Activated B cell treated with CpG ODN at 0.5 μM for 24 hours (primary cell): ENCODE measurements around the gene L3MBTL4. TPM values are rescaled to one million over a fixed set of nuclear protein-coding genes. Genes with fewer than 3 reads are reported as not detected.

ENCODE experiments used
- ATAC-seq: fragments of 200-7000 bp; cut with Tn5 transposase; one replicate; pipeline ENCODE4 v1.10.0; 2021; ENCODE audit warnings: low read depth, mild to moderate bottlenecking, moderate library complexity
- CTCF ChIA-PET: fragments of 350-600 bp; sonication (Branson Sonifier 250); formaldehyde crosslinking; loops from one replicate; lab custom pipeline; 2021; ENCODE audit warnings: antibody characterized with exemption; lab: Charles Lee
- POLR2A ChIA-PET: fragments of 350-600 bp; sonication (Branson Sonifier 250); formaldehyde crosslinking; loops from one replicate; lab custom pipeline; 2021; ENCODE audit warnings: antibody characterized with exemption; lab: Charles Lee
- DNase-seq: peaks from one replicate; pipeline ENCODE4 v3.0.0; 2022
- H3K27ac Mint-ChIP-seq: one replicate; pipeline ENCODE4 v1.8.0; 2020; ENCODE audit warnings: mixed read lengths
- H3K27me3 Mint-ChIP-seq: one replicate; pipeline ENCODE4 v1.8.0; 2021; ENCODE audit warnings: mixed read lengths
- H3K36me3 Mint-ChIP-seq: one replicate; pipeline ENCODE4 v1.8.0; 2021; ENCODE audit warnings: low read depth, mixed read lengths
- H3K4me1 Mint-ChIP-seq: one replicate; pipeline ENCODE4 v1.8.0; 2021; ENCODE audit warnings: mixed read lengths
- H3K4me3 Mint-ChIP-seq: one replicate; pipeline ENCODE4 v1.8.0; 2020; ENCODE audit warnings: mild to moderate bottlenecking, mixed read lengths
- H3K9me3 Mint-ChIP-seq: one replicate; pipeline ENCODE4 v1.8.0; 2020; ENCODE audit warnings: mixed read lengths
- intact Hi-C: fragments of 100-400 bp; cut with micrococcal nuclease; formaldehyde crosslinking; loops from one replicate; pipeline ENCODE4 v1.15.1; 2024
- total RNA-seq: library from RNA; stranded (reverse); gene quantifications from 2 replicates; pipeline ENCODE4 v1.2.3, GENCODE V29; 2022
- TF ChIP-seq, protein P1 (sequence below): fragments of 200-600 bp; IDR thresholded peaks from one replicate; pipeline ENCODE4 v1.8.0; 2022; ENCODE audit warnings: antibody characterized with exemption, mild to moderate bottlenecking

Gene L3MBTL4
- total RNA-seq, 1 donor from 2014 or later = 12.3 TPM

DNA sequence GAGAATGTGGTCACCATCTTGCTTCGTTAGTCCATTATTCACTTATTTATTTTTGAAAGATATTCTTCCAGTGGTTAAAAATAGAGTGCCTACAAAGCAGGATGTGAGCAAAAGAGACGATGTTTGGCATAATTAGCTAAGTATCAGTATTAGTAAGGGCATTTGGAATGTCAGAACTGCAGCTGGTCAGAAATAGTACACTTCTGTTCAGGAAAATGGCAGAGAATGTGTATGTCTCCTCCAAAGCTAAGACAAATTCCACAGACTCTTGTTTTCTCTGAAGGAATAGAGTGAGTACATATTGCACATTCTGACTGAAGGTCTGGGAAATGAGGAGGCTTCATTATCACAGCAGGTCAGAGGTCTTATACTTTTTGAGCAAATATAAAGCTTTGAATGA is 209.0 kb downstream of the L3MBTL4 start:
- Mint-ChIP-seq H3K9me3 (no peaks in the 10 kb centered on the region), H3K36me3 (peaks cover 2% of the 10 kb centered on the region), H3K4me1 (no peaks in the 10 kb centered on the region), H3K27ac (no peak overlapping the region), H3K4me3 (no peak overlapping the region), H3K27me3 (no peaks in the 10 kb centered on the region)
- intact Hi-C loops = no loop called here
- ATAC-seq (no peak), DNase-seq (no peak)
- TF ChIP-seq, protein P1, sequence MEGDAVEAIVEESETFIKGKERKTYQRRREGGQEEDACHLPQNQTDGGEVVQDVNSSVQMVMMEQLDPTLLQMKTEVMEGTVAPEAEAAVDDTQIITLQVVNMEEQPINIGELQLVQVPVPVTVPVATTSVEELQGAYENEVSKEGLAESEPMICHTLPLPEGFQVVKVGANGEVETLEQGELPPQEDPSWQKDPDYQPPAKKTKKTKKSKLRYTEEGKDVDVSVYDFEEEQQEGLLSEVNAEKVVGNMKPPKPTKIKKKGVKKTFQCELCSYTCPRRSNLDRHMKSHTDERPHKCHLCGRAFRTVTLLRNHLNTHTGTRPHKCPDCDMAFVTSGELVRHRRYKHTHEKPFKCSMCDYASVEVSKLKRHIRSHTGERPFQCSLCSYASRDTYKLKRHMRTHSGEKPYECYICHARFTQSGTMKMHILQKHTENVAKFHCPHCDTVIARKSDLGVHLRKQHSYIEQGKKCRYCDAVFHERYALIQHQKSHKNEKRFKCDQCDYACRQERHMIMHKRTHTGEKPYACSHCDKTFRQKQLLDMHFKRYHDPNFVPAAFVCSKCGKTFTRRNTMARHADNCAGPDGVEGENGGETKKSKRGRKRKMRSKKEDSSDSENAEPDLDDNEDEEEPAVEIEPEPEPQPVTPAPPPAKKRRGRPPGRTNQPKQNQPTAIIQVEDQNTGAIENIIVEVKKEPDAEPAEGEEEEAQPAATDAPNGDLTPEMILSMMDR = no peak
- ChIA-PET POLR2A (no interaction called here), CTCF (no interaction called here)

DNA sequence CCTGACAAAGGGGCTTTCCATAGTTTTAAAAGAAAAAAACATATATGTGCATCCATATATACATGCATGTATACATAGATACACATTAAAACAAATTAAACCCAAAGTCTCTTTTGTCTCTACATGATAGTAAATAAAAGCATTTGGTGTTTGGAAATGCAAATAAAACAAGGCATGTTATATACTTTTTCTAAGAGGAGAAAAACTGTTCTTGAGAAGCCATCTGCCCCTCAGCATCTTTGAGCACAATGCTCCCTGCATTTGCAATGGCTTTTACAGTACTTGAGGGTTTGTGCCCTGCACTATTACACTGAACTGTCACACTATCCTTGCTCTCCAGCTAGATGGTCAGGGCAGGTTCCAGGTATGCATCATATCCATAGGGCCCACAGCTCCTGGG is 210.2 kb downstream of the L3MBTL4 start:
- Mint-ChIP-seq H3K27ac (no peak overlapping the region), H3K27me3 (no peaks in the 10 kb centered on the region), H3K9me3 (no peaks in the 10 kb centered on the region), H3K4me3 (no peak overlapping the region), H3K4me1 (no peaks in the 10 kb centered on the region), H3K36me3 (no peaks in the 10 kb centered on the region)
- ATAC-seq (no peak), DNase-seq (no peak)
- POLR2A ChIA-PET = no interaction called here
- intact Hi-C loops = no loop called here
- CTCF ChIA-PET = no interaction called here
- TF ChIP-seq, protein P1 = no peak

DNA sequence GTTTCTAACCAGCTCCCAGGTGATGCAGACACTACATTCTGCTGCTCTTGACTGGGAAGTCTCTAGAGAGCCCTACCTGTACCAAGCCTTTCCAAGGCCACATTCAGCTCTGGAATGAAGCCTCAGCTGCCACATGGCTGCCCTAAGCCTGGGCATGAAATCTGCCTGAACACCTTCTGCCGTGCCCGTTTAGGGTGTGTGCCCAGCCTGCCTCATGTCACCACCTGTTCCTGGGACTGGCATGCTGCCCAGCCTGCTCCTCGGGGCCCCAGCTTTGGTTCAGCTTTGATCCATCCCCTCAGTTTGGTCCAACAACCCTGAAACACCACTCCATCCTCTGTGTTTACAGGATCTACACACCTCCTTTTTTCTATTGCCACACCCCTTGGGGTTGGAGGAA is 210.9 kb downstream of the L3MBTL4 start:
- intact Hi-C loops = no loop called here
- Mint-ChIP-seq H3K36me3 (no peaks in the 10 kb centered on the region), H3K27ac (no peak overlapping the region), H3K4me3 (no peak overlapping the region), H3K4me1 (no peaks in the 10 kb centered on the region), H3K9me3 (no peaks in the 10 kb centered on the region), H3K27me3 (no peaks in the 10 kb centered on the region)
- DNase-seq = no peak
- CTCF ChIA-PET = no interaction called here
- POLR2A ChIA-PET = no interaction called here
- ATAC-seq = no peak
- TF ChIP-seq, protein P1 = no peak

DNA sequence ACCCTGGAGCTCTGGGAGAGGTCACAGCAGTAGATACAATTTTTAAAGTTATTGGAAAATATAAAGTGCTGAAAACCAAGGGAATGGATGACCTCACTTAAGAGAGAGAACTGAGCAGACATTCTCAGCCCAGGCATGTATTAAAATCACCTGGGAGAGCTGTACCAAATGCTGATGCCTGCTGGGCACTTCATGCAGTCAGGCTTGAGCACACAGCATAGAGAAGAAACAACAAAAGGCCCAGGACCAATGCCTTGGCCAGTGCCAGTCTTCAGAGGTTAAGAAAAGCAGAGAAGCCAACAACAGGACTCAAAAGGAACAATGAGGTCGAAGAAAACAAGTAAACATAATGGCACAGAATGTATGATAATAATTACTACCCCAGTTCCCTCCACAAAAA is 211.8 kb downstream of the L3MBTL4 start:
- no peak overlapping the region for H3K4me3 Mint-ChIP-seq
- H3K9me3 Mint-ChIP-seq = peaks cover 4% of the 10 kb centered on the region
- ATAC-seq = no peak
- TF ChIP-seq, protein P1 = no peak
- POLR2A ChIA-PET = no interaction called here
- no peak for DNase-seq
- H3K27ac Mint-ChIP-seq = no peak overlapping the region
- H3K27me3 Mint-ChIP-seq = no peaks in the 10 kb centered on the region
- intact Hi-C loops = no loop called here
- H3K36me3 Mint-ChIP-seq = peaks cover 2% of the 10 kb centered on the region
- CTCF ChIA-PET = no interaction called here
- H3K4me1 Mint-ChIP-seq = no peaks in the 10 kb centered on the region

DNA sequence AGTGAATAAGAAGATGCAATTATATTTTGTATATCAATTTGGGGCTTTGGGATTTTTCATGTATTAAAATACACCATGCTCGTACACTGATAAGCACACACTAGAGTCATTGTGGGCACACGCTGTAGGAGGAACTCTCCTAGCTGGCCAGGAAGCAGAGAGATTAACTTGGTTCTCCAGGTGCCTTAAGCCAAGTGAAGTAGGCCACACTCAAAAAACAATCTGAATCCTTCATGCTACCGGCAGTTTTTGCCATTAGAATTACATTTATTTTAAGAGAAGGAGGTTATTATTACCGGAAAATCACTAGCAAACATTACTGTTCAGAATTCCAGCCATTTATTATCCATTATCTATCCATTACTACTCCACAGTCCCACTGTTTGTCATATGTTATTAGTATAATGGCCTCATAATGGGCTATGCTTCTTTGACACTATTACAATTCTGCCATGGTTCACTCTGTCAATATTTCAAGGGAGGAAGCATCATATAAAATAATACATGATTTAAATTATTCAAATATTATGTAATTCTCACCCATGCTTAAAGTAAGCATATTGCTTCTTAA is 214.4 kb downstream of the L3MBTL4 start:
- intact Hi-C loops = no loop called here
- H3K9me3 Mint-ChIP-seq = peaks cover 4% of the 10 kb centered on the region
- no peak for ATAC-seq

More for the DNA sequence above, 214.4 kb downstream of the L3MBTL4 start:
- TF ChIP-seq, protein P1 = no peak
- CTCF ChIA-PET = no interaction called here
- H3K27ac Mint-ChIP-seq = no peak overlapping the region
- POLR2A ChIA-PET = no interaction called here
- H3K36me3 Mint-ChIP-seq = peaks cover 2% of the 10 kb centered on the region
- DNase-seq = no peak
- H3K27me3 Mint-ChIP-seq = no peaks in the 10 kb centered on the region
- no peaks in the 10 kb centered on the region for H3K4me1 Mint-ChIP-seq
- no peak overlapping the region for H3K4me3 Mint-ChIP-seq
